NCI-H524 (cell line): Measurements from ENCODE around the gene F8.
"Not testable (repeated sequence)": the region's sequence is repeated elsewhere in the genome, so short reads cannot be mapped to it uniquely, and the experiment has no call there.

Source experiments
- DNase-seq, 2 experiments: peaks; one replicate each; lab custom pipeline; 2025; lab: John Stamatoyannopoulos, UW

F8 gene

GRCh38 chrX:154816326-154816898 lies 206.1 kb downstream of the F8 start:
- not testable (repeated sequence) for DNase-seq

GRCh38 chrX:154815274-154815818 lies 207.2 kb downstream of the F8 start:
- no peak for DNase-seq

GRCh38 chrX:154813801-154814200 lies 208.7 kb downstream of the F8 start:
- DNase-seq = no peak

- DNase-seq = no peak
Observed at GRCh38 chrX:154812341-154813101, 210.0 kb downstream of the F8 start.

- no peak for DNase-seq
Observed at GRCh38 chrX:154809939-154810665, 212.4 kb downstream of the F8 start.

- no peak for DNase-seq
Observed at GRCh38 chrX:154806837-154807501, 215.6 kb downstream of the F8 start.

- DNase-seq = peak in 1 of 2 experiments; percentile 47
Observed at GRCh38 chrX:154805696-154806091, 216.8 kb downstream of the F8 start.

- peak; percentile 45 to 77 for DNase-seq
Observed at GRCh38 chrX:154804957-154805695, 217.4 kb downstream of the F8 start, which contains the start of gene MPP1. TSS of gene MPP1 (minus strand) at chrX:154805485. CDS start at chrX:154805373, 112 bp downstream.

- DNase-seq = no peak
Observed at GRCh38 chrX:154804261-154804956, 218.1 kb downstream of the F8 start.

- no peak for DNase-seq
Observed at GRCh38 chrX:154802947-154803346, 219.6 kb downstream of the F8 start.

- no peak for DNase-seq
Observed at GRCh38 chrX:154800478-154801210, 221.9 kb downstream of the F8 start.

- peak; percentile 7 to 41 for DNase-seq
Observed at GRCh38 chrX:154799556-154800348, 222.8 kb downstream of the F8 start.

- DNase-seq = no peak
Observed at GRCh38 chrX:154797006-154797405, 225.5 kb downstream of the F8 start.

- DNase-seq = no peak
Observed at GRCh38 chrX:154795016-154795415, 227.5 kb downstream of the F8 start.

GRCh38 chrX:154793084-154793795 lies 229.3 kb downstream of the F8 start:
- no peak for DNase-seq

- DNase-seq = no peak
Observed at GRCh38 chrX:154791939-154792338, 230.6 kb downstream of the F8 start.

- no peak for DNase-seq
Observed at GRCh38 chrX:154791467-154791866, 231.1 kb downstream of the F8 start.
